Body of pancreas (tissue), 4 donors: Measurements from ENCODE around the gene WDR82. TPM values are rescaled to one million over a fixed set of nuclear protein-coding genes. Genes with fewer than 3 reads are reported as not detected.

Experiments
- ATAC-seq: fragments of 150-250 bp; one replicate; pipeline ENCODE4 v1.9.1; 2016
- DNase-seq, 4 donors: peaks; one replicate each; pipeline ENCODE4 v3.0.0-alpha.2; 2019
- H3K27ac ChIP-seq, 4 donors: fragments of 200-600 bp; sonication (generic); 1 replicate in 3 of 4; 2 replicates in 1 of 4; pipeline versions ENCODE4 v1.5.1 to v1.6.1; 2016 to 2019; ENCODE audit warnings: mild to moderate bottlenecking in 1 of 4, mixed read lengths in 1 of 4, moderate library complexity in 1 of 4
- H3K27me3 ChIP-seq, 2 donors: fragments of 200-600 bp; sonication (generic); one replicate each; pipeline ENCODE4 v1.6.0; 2016; ENCODE audit warnings: mild to moderate bottlenecking in 1 of 2
- H3K36me3 ChIP-seq, 2 donors: fragments of 200-600 bp; sonication (generic); replicated peaks in 1 of 2; 2 replicates each; pipeline ENCODE4 v1.5.1; 2016; ENCODE audit warnings: low read depth in 2 of 2; ENCODE audit not compliant: insufficient read depth in 1 of 2
- H3K4me1 ChIP-seq: fragments of 200-600 bp; sonication (generic); one replicate; pipeline ENCODE4 v1.6.0; 2016
- H3K4me3 ChIP-seq, 2 donors: fragments of 200-600 bp; sonication (generic); 1 replicate in 1 of 2; 2 replicates in 1 of 2; pipeline ENCODE4 v1.5.1; 2016 to 2019
- H3K9me3 ChIP-seq, 3 donors: fragments of 200-600 bp; sonication (generic); 1 replicate in 2 of 3; 2 replicates in 1 of 3; pipeline ENCODE4 v1.5.1; 2016
- POLR2A ChIP-seq, 3 donors: fragments of 450-650 bp; IDR thresholded peaks; one replicate each; pipeline ENCODE4 v1.6.1; 2016; ENCODE audit warnings: antibody characterized with exemption in 3 of 3, mild to moderate bottlenecking in 2 of 3
- WGBS, 2 donors: methylation state at CpG; one replicate each; pipeline ENCODE4 v1.1.5; 2017; 5-methylcytosine and 5-hydroxymethylcytosine counted together
- intact Hi-C: fragments of 100-400 bp; cut with DNase I; formaldehyde crosslinking; loops from one replicate; pipeline ENCODE4 v1.15.1; 2023
- total RNA-seq, 2 donors: library from RNA; depleted of rRNA; stranded (reverse); fragments of >200 nt; gene quantifications; one replicate each; pipeline ENCODE4 v1.1.0, GENCODE V29; 2016
- TF ChIP-seq, protein P1 (sequence below), 7 experiments: fragments of 450-650 bp in 4 of 7; fragments of 200-600 bp in 3 of 7; sonication (generic) in 3 of 7; IDR thresholded peaks; one replicate each; pipeline ENCODE4 v1.5.1; 2016 to 2019; ENCODE audit warnings: antibody characterized with exemption in 7 of 7

Gene WDR82
- total RNA-seq, 2 donors from 2014 or later = 19.1 to 21.5 TPM

DNA sequence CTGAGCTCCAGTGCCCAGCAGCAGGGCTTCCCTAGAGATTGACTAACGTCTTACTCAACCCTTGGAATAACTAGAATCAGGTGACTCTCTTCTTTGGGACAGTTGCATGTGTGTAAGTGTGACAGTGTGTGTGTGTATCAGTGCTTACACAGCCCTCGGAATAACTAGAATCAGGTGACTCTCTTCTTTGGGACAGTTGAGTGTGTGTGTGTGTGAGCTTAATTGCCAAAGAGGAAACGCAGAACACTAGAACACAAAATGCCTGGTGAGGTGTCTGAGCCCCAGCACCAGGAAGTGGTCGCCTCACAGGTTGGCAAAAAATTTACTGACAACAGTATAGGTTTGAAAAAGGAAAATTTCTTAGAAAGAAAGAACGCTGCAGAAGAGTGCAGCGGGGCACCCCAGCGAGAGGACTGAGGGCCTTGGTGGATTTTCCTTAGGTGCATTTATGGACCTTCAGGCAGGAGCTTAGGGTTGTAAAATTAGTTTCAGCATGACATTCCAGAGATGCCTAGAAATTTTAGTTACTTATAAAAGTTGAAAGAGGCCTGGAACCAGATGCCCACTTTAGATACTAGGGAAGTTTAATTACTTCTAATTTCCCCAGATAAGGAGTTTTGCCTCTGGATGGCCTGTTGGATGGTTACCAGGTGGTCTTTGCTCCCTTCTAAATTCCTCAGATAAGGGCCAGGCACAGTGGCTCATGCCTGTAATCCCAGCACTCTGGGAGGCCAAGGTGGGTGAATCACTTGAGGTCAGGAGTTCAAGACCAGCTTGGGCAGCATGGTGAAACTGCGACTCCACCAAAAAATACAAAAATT lies 3.7 kb upstream of the WDR82 start:
- intact Hi-C loops = no loop called here
- ATAC-seq = no peak

DNA sequence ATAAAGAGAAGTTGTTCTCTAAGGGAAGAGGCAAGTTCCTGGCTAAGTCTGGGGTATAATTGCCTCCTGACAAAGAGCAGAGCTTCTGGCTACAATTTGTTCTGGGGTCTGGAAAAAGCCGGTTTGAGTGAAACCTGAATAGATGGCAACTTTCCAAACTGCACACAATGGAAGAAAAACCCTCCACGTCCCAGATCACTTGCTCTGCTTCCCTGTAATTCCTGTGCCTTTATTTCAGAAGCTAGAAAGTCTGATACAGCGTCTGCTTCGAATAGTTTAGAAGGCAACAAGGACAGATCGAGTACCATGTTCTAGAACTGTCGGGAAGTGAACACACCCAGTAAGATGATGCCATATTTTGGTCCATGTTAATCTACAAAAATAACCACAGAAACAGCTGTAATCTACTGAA lies 1.6 kb upstream of the WDR82 start:
- intact Hi-C loops = no loop called here
- peak in 1 of 3 donors; percentile 8 for TF ChIP-seq POLR2A (IDR thresholded peaks at IDR 0.05)
- TF ChIP-seq, protein P1, sequence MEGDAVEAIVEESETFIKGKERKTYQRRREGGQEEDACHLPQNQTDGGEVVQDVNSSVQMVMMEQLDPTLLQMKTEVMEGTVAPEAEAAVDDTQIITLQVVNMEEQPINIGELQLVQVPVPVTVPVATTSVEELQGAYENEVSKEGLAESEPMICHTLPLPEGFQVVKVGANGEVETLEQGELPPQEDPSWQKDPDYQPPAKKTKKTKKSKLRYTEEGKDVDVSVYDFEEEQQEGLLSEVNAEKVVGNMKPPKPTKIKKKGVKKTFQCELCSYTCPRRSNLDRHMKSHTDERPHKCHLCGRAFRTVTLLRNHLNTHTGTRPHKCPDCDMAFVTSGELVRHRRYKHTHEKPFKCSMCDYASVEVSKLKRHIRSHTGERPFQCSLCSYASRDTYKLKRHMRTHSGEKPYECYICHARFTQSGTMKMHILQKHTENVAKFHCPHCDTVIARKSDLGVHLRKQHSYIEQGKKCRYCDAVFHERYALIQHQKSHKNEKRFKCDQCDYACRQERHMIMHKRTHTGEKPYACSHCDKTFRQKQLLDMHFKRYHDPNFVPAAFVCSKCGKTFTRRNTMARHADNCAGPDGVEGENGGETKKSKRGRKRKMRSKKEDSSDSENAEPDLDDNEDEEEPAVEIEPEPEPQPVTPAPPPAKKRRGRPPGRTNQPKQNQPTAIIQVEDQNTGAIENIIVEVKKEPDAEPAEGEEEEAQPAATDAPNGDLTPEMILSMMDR (IDR thresholded peaks at IDR 0.05) = no peak
- Histone ChIP-seq H3K27ac (peak overlapping the region; percentile 19 to 98 (median 92)), H3K4me3 (no peak overlapping the region), H3K9me3 (no peaks in the 10 kb centered on the region), H3K27me3 (no peaks in the 10 kb centered on the region), H3K4me1 (peaks cover 51% of the 10 kb centered on the region), H3K36me3 (no peaks in the 10 kb centered on the region)
- no peak for DNase-seq
- no peak for ATAC-seq
- WGBS, 2 donors = 18 to 35% methylated on average over 6 of the region's 6 CpGs

More for the DNA sequence above, 3.7 kb upstream of the WDR82 start:
- DNase-seq = no peak
- TF ChIP-seq, protein P1 (IDR thresholded peaks at IDR 0.05) = no peak
- TF ChIP-seq POLR2A (IDR thresholded peaks at IDR 0.05) = no peak
- H3K4me1 ChIP-seq = peaks cover 54% of the 10 kb centered on the region
- no peaks in the 10 kb centered on the region for H3K36me3 ChIP-seq
- H3K9me3 ChIP-seq = no peaks in the 10 kb centered on the region
- H3K27me3 ChIP-seq = no peaks in the 10 kb centered on the region
- no peak overlapping the region for H3K4me3 ChIP-seq
- H3K27ac ChIP-seq = peak overlapping the region in 2 of 4 donors; percentile 18 to 63
- WGBS, 2 donors = 60 to 74% methylated on average over 8 of the region's 8 CpGs

DNA sequence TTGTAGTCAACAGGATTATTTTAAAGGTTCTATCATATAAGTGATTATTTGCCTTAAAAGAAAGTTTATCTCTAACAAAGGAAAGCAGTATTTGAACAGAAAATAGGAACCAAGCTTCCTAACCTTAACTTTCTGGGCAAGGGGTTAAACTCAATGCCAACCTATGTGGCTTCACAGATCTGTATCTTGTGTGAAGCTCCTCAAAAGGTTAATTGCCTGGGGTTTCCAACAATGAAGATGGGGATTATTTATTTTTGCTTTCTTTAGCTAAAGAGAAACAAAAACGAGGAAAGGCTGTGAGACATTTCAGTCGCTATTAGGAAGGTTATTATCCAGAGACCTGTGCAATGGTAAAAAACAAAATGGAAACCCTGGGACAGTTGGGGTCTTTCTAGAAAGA lies 1.1 kb upstream of the WDR82 start:
- no peak for TF ChIP-seq POLR2A (IDR thresholded peaks at IDR 0.05)
- TF ChIP-seq, protein P1 (IDR thresholded peaks at IDR 0.05) = no peak
- intact Hi-C loops = no loop called here
- H3K4me1 ChIP-seq = peaks cover 56% of the 10 kb centered on the region
- H3K27me3 ChIP-seq = no peaks in the 10 kb centered on the region
- ATAC-seq (no peak), DNase-seq (no peak)
- WGBS, 2 donors = 29 to 34% methylated on average over 2 of the region's 2 CpGs
- H3K4me3 ChIP-seq = no peak overlapping the region
- H3K27ac ChIP-seq = peak overlapping the region in 3 of 4 donors; percentile 87 to 98 (median 97)
- no peaks in the 10 kb centered on the region for H3K9me3 ChIP-seq
- H3K36me3 ChIP-seq = no peaks in the 10 kb centered on the region

DNA sequence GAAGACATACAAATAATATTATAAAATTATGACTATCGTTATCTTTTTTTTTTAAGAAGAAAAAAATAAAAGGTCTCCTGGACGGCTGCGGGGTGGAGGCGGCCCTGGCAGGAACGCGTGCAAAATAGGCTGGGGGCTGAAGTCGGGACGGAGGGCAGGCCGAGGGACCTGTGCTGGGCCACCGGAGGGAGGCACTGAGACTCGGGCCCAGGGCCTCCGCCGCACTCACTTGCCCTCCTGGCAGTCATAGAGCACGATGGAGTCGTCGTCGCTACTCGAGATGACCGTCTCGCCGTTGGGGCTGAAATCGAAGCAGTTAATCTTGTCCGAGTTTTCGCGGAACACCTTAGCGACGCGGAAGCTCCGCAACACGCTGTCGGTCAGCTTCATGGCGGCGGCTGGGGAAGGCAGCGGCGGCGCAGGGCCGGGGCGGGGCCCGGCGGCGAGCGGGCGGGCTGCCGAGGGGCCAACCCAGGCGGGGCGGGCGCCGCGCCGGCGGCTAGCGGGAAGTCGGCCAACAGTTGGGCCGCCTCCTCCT lies 408 bp downstream of the WDR82 start:
- Histone ChIP-seq H3K9me3 (no peaks in the 10 kb centered on the region), H3K27me3 (no peaks in the 10 kb centered on the region), H3K36me3 (no peaks in the 10 kb centered on the region), H3K27ac (peak overlapping the region; percentile 87 to 98 (median 97)), H3K4me3 (peak overlapping the region; percentile 55 to 85), H3K4me1 (peaks cover 67% of the 10 kb centered on the region)
- WGBS, 2 donors = 0 to 1% methylated on average over 10 to 53 of the region's 54 CpGs
- intact Hi-C loops = no loop called here
- peak; percentile 83 for ATAC-seq
- no peak for TF ChIP-seq POLR2A (IDR thresholded peaks at IDR 0.05)
- TF ChIP-seq, protein P1 (IDR thresholded peaks at IDR 0.05) = peak in 6 of 7 experiments; percentile 23 to 64 (median 42)
- peak in 2 of 4 donors; percentile 64 to 65 for DNase-seq
